Body of pancreas (tissue), 4 donors: ENCODE results near the gene ELL2. TPM values are rescaled to one million over a fixed set of nuclear protein-coding genes. Genes with fewer than 3 reads are reported as not detected.

Experiments used
- ATAC-seq: fragments of 150-250 bp; one replicate; pipeline ENCODE4 v1.9.1; 2016
- DNase-seq, 4 donors: peaks; one replicate each; pipeline ENCODE4 v3.0.0-alpha.2; 2019
- H3K27ac ChIP-seq, 4 donors: fragments of 200-600 bp; sonication (generic); 1 replicate in 3 of 4; 2 replicates in 1 of 4; pipeline versions ENCODE4 v1.5.1 to v1.6.1; 2016 to 2019; ENCODE audit warnings: mild to moderate bottlenecking in 1 of 4, mixed read lengths in 1 of 4, moderate library complexity in 1 of 4
- H3K27me3 ChIP-seq, 2 donors: fragments of 200-600 bp; sonication (generic); one replicate each; pipeline ENCODE4 v1.6.0; 2016; ENCODE audit warnings: mild to moderate bottlenecking in 1 of 2
- H3K36me3 ChIP-seq, 2 donors: fragments of 200-600 bp; sonication (generic); replicated peaks in 1 of 2; 2 replicates each; pipeline ENCODE4 v1.5.1; 2016; ENCODE audit warnings: low read depth in 2 of 2; ENCODE audit not compliant: insufficient read depth in 1 of 2
- H3K4me1 ChIP-seq: fragments of 200-600 bp; sonication (generic); one replicate; pipeline ENCODE4 v1.6.0; 2016
- H3K4me3 ChIP-seq, 2 donors: fragments of 200-600 bp; sonication (generic); 1 replicate in 1 of 2; 2 replicates in 1 of 2; pipeline ENCODE4 v1.5.1; 2016 to 2019
- H3K9me3 ChIP-seq, 3 donors: fragments of 200-600 bp; sonication (generic); 1 replicate in 2 of 3; 2 replicates in 1 of 3; pipeline ENCODE4 v1.5.1; 2016
- POLR2A ChIP-seq, 3 donors: fragments of 450-650 bp; IDR thresholded peaks; one replicate each; pipeline ENCODE4 v1.6.1; 2016; ENCODE audit warnings: antibody characterized with exemption in 3 of 3, mild to moderate bottlenecking in 2 of 3
- WGBS, 2 donors: methylation state at CpG; one replicate each; pipeline ENCODE4 v1.1.5; 2017; 5-methylcytosine and 5-hydroxymethylcytosine counted together
- intact Hi-C: fragments of 100-400 bp; cut with DNase I; formaldehyde crosslinking; loops from one replicate; pipeline ENCODE4 v1.15.1; 2023
- total RNA-seq, 2 donors: library from RNA; depleted of rRNA; stranded (reverse); fragments of >200 nt; gene quantifications; one replicate each; pipeline ENCODE4 v1.1.0, GENCODE V29; 2016
- TF ChIP-seq, protein P1 (sequence below), 7 experiments: fragments of 450-650 bp in 4 of 7; fragments of 200-600 bp in 3 of 7; sonication (generic) in 3 of 7; IDR thresholded peaks; one replicate each; pipeline ENCODE4 v1.5.1; 2016 to 2019; ENCODE audit warnings: antibody characterized with exemption in 7 of 7

The ELL2 gene
- total RNA-seq, 2 donors from 2014 or later: 100 to 104 TPM

DNA sequence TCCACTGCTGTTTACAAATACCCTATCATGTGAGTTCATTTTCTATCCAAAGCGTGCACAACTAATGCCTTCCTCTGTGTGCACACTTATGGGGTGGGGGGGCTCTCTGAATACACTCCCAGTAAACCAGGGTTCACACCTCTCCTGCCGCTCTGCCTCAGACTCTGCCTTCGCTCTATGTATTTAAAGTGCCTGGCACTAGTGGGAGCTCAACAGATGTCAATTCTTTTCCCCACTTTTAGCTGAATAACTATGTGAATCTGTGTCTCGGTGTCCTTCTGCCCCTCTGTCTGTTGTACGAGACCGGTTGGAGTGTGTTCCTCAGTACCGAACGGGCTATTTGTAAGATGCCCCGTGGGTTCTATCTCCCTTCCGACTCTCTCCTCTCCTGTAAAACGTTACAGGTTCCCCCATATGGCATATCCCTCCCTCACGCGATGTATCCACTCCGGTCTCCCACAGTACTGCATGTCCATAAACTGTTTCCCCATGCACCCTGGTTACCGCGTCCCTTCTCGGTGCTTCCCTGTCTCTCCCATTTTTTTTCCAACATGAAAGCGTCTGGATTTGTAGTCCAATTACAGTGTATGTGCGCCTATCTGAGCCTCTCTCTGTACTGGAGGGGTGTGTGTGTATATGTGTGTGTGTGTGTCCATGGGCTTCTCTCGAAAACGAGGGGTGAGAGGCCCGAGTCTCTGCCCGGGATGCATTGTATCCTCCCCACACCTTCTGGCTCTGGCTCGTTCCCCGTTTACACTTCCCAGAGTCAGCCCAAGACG lies 1.6 kb downstream of the ELL2 start:
- Histone ChIP-seq H3K9me3 (peaks cover 0 to 4% (median 0%) of the 10 kb centered on the region in 3 donors), H3K27me3 (no peaks in the 10 kb centered on the region), H3K36me3 (no peaks in the 10 kb centered on the region), H3K4me3 (peak overlapping the region; percentile 28 to 98), H3K4me1 (peaks cover 47% of the 10 kb centered on the region), H3K27ac (peak overlapping the region; percentile 97 to 100 (median 100))
- TF ChIP-seq, protein P1, sequence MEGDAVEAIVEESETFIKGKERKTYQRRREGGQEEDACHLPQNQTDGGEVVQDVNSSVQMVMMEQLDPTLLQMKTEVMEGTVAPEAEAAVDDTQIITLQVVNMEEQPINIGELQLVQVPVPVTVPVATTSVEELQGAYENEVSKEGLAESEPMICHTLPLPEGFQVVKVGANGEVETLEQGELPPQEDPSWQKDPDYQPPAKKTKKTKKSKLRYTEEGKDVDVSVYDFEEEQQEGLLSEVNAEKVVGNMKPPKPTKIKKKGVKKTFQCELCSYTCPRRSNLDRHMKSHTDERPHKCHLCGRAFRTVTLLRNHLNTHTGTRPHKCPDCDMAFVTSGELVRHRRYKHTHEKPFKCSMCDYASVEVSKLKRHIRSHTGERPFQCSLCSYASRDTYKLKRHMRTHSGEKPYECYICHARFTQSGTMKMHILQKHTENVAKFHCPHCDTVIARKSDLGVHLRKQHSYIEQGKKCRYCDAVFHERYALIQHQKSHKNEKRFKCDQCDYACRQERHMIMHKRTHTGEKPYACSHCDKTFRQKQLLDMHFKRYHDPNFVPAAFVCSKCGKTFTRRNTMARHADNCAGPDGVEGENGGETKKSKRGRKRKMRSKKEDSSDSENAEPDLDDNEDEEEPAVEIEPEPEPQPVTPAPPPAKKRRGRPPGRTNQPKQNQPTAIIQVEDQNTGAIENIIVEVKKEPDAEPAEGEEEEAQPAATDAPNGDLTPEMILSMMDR (IDR thresholded peaks at IDR 0.05): peak in 4 of 7 experiments; percentile 19 to 41 (median 24)
- no peak for TF ChIP-seq POLR2A (IDR thresholded peaks at IDR 0.05)
- ATAC-seq (no peak), DNase-seq (peak; percentile 38 to 54 (median 45))
- WGBS, 2 donors: 6 to 7% methylated on average over 26 of the region's 26 CpGs
- intact Hi-C loops: no loop called here

DNA sequence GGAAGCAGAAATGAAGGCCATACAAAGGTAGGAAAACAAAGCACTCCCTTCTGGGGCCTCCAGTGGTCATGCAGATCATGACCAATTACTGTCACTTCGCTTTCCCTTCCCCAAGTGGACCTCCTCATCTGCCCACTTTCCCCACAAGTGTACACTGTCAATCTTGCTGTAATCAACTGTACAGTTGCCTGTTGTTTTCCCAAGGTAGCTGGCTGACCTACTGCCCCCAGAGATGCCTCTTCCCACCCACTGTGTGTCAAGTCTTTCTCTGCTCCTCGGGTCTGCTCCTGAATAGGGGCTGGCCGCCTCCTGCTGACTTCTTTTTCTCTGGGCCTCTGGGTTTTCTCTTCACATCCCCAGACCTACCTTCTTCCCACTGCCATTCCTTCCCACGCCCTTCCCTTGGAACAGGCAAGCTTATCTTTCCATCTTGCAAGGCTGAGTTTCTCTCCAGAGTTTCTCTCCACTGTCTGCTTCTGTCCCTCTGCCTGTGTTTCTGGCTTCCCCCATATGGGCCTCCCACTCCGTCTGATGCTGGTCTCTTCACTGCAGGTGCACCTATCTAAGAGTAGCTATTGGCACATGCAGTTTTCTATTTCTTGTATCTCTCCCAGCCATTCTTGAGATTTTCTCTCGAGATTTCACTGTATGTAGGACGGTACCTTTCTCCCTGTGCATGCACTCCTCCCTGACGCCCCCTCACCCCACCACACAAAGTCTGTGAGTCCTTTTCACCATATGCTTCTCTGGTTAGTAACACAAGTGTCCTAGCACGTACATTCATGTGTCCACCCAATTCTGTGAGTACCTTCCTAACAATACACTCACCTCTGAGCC lies 2.4 kb downstream of the ELL2 start:
- Histone ChIP-seq H3K36me3 (no peaks in the 10 kb centered on the region), H3K27me3 (no peaks in the 10 kb centered on the region), H3K9me3 (peaks cover 0 to 4% (median 0%) of the 10 kb centered on the region in 3 donors), H3K4me1 (peaks cover 53% of the 10 kb centered on the region), H3K4me3 (peak overlapping the region; percentile 4 to 28), H3K27ac (peak overlapping the region; percentile 97 to 100 (median 100))
- 33% methylated on average over 9 of the region's 9 CpGs for WGBS, 2 donors
- DNase-seq (peak in 1 of 4 donors; percentile 24), ATAC-seq (no peak)
- TF ChIP-seq, protein P1 (IDR thresholded peaks at IDR 0.05): peak in 1 of 7 experiments; percentile 21
- TF ChIP-seq POLR2A (IDR thresholded peaks at IDR 0.05): peak in 1 of 3 donors; percentile 14
- intact Hi-C loops: no loop called here

DNA sequence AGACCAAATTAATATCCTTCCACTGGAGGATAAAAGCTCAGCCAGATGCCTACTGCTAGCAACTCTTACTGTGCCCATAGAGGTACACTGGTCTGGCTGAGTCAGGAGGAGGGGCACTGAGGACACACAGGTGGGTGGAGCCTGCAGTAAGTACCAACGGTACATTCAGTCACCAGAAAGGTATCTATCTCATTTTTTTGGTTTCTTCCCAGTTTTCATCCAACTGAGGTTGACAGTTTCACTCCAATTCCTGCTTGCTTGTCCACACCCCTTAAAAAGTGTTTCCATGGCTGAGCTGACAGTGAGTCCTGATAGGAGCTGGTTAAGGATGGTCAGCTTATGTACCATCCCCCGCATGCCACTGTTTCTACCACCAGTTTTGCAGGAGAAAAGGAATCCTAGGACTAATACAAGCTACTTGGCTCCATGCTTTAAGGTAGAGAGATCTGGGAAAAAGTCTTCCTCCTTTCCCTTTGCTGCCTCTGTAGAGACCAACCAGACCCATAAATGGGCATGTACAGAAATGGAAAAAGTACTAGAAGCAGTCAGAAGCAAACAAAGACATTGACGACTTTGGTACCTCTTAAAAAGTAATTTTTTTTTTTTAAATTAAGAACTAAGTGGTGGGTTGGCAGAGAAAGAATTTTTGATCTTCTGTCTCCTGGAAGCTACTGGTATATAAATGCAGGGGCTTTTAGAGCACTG lies 3.2 kb downstream of the ELL2 start:
- intact Hi-C loops: no loop called here
- Histone ChIP-seq H3K27me3 (no peaks in the 10 kb centered on the region), H3K9me3 (peaks cover 0 to 4% (median 0%) of the 10 kb centered on the region in 3 donors), H3K4me3 (no peak overlapping the region), H3K27ac (peak overlapping the region; percentile 48 to 100 (median 100)), H3K36me3 (no peaks in the 10 kb centered on the region), H3K4me1 (peaks cover 55% of the 10 kb centered on the region)
- ATAC-seq (no peak), DNase-seq (peak; percentile 37 to 62 (median 59))
- 42 to 48% methylated on average over 3 of the region's 3 CpGs for WGBS, 2 donors
- TF ChIP-seq, protein P1 (IDR thresholded peaks at IDR 0.05): no peak
- peak in 2 of 3 donors; percentile 28 to 34 for TF ChIP-seq POLR2A (IDR thresholded peaks at IDR 0.05)

DNA sequence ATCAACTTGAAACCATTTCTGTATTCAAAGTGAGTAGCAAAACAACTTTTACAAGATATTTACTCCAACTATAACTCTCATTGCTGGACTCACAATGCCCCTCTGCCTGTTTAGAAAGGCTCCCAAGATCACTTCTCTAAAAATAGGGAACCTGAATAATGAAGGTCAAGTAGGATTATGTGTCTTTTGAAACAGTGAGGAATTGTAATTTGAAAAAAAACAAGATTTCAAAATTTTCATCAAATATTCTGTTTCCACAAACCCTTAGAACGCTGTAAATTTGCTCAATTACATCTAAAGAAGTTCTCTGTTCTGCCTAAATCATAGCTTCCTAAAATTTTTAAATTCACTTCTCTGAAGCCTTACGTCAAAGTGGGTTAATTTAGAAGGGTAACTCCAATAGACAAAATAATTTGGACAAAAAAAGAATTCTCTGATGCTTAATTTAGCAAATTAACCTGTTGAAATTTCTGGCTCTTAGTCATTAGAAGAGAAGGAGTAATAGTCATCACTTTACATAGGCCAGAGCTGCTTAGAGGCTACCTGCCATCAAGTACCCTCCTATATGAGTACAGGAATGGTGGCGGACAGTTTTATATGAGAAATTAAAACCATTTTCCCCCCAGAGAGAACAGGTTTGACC lies 4.0 kb downstream of the ELL2 start:
- Histone ChIP-seq H3K4me3 (no peak overlapping the region), H3K27me3 (no peaks in the 10 kb centered on the region), H3K36me3 (no peaks in the 10 kb centered on the region), H3K9me3 (peaks cover 0 to 4% (median 0%) of the 10 kb centered on the region in 3 donors), H3K27ac (peak overlapping the region; percentile 48 to 100 (median 100)), H3K4me1 (peaks cover 55% of the 10 kb centered on the region)
- WGBS, 2 donors: 63 to 66% methylated on average over 3 of the region's 3 CpGs
- DNase-seq (no peak), ATAC-seq (no peak)
- TF ChIP-seq, protein P1 (IDR thresholded peaks at IDR 0.05): no peak
- no peak for TF ChIP-seq POLR2A (IDR thresholded peaks at IDR 0.05)
- intact Hi-C loops: no loop called here
